LHCN-M2 (cell line): ENCODE results near the gene TNFRSF12A. TPM values are rescaled to one million over a fixed set of nuclear protein-coding genes. Genes with fewer than 3 reads are reported as not detected.

ENCODE experiments used
- DNase-seq: peaks from one replicate; pipeline ENCODE4 v3.0.0-alpha.2; 2012; ENCODE audit warnings: low read depth
- total RNA-seq: library from RNA; depleted of rRNA; stranded (reverse); fragments of >200 nt; gene quantifications from 2 replicates; pipeline ENCODE4 v1.2.3, GENCODE V29; 2014

The TNFRSF12A gene
- total RNA-seq, 1 experiment from 2014 or later: 574 TPM

DNA sequence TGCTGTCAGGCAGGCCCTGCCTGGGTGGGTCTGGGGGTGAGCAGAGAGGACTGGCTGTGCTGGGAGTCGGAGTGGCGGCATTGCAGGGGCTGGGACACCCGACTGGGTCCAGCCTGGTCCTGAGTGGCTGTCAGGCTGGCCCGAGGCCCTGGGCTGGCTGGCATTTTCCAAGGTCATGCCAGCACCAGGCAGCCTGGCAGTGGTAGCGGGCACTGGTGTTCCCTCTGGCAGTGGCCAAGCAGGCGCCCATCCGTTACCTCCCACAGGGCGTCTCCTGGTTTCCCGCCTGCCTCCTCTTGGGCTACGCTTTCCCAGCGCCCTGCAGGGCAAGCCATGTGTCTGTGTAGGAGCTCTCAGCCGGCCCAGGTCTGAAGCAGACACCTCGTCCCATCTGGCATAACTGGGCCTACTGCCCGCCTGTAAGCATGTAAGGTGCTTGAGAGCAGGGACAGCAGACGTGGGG lies 34.2 kb upstream of the TNFRSF12A start:
- no peak for DNase-seq

- no peak for DNase-seq
Observed at GRCh38 chr16:2986623-2987188, 33.5 kb upstream of the TNFRSF12A start.

- no peak for DNase-seq
Observed at GRCh38 chr16:2987286-2987685, 32.9 kb upstream of the TNFRSF12A start.

DNA sequence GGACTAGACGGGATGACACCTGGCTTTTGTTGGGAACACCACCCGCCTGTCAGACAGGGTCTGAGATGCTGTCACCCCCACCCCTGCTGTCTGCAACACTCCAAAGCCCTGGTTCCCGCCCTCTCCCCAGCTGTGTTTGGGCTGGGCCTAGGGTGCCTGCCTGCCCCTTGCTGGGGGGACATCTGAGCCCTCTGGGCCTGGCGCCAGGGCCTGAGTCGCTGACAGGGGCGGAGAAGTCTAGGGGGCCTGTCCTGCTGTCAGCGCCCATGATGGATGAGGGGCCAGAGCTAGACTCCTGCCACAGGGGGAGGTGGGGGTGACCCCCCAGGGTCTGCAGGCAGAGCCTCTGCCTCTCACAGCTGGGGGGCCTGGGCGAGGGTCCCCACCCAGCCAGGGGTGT lies 32.3 kb upstream of the TNFRSF12A start:
- DNase-seq: peak; percentile 53

DNA sequence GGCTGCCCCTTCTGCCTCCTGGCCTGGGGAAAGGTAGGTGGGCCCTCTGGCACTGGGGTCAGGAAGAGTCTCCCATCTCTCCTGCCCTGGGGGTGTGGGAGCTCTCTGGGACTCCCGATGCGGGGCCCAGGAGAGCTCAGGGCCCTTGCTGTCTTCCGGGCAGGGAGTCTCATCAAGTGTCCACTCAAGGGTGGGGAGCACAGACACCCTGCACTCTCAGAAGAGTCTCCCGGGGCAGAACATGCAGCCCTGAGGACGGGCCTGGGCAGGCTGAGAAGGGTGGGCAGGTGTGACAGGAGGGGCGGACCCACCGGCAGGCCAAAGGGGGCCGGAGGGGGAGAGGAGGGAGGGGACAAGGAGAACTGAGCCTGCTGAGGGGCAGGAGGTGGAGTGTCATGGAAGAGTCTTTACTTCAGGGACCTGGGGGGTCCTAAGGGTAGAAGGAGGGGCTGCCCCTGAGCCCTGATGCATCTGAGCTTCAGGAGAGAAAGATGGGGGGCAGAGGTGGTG lies 31.5 kb upstream of the TNFRSF12A start:
- no peak for DNase-seq

DNA sequence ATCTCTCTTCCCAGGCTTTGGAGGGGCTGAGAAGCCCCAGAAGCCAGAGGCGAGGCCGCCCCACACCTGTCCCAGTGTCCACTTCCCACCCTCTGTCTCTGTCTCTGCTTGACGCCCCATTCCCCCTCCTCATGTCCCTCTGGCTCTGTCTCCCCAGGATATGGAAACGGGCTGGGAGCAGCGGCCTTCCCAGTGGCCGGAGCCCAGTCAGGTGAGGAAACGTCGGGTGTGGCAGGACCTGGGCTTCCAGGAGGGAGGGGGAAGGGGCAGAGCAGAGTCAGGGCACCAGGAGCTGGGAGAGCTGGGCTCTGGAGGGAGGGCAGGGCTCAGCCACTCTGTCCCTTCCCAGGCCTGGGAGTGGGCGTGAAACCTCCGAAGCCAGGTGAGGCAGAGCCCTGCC lies 29.3 kb upstream of the TNFRSF12A start:
- no peak for DNase-seq

- DNase-seq: no peak
Observed at GRCh38 chr16:2991566-2992261, 28.5 kb upstream of the TNFRSF12A start.

- no peak for DNase-seq
Observed at GRCh38 chr16:2992383-2993081, 27.6 kb upstream of the TNFRSF12A start.

- no peak for DNase-seq
Observed at GRCh38 chr16:2996298-2996697, 23.9 kb upstream of the TNFRSF12A start.

GRCh38 chr16:2999929-3000328 lies 20.2 kb upstream of the TNFRSF12A start:
- DNase-seq: no peak

DNA sequence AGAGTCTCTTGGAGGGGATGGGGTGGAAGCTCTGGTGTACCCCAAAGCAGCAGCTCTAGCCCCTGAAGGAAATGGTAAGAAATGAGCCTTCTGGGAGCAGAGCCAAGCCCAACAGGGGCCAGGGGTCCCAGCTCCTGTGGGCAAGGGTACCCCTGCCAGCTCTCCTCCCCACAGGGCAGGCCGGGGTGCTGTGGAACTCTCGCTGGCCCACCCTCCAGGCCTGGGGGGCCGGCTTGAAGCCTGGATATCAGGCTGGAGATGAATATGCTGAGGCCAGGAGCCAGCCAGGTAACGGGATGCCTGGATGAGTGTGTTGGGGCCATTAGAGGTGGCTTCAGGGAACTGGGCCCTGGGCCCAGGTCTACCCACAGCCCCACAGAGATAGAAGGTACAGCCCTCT lies 19.6 kb upstream of the TNFRSF12A start:
- DNase-seq: no peak

GRCh38 chr16:3001316-3001715 lies 18.9 kb upstream of the TNFRSF12A start:
- no peak for DNase-seq

DNA sequence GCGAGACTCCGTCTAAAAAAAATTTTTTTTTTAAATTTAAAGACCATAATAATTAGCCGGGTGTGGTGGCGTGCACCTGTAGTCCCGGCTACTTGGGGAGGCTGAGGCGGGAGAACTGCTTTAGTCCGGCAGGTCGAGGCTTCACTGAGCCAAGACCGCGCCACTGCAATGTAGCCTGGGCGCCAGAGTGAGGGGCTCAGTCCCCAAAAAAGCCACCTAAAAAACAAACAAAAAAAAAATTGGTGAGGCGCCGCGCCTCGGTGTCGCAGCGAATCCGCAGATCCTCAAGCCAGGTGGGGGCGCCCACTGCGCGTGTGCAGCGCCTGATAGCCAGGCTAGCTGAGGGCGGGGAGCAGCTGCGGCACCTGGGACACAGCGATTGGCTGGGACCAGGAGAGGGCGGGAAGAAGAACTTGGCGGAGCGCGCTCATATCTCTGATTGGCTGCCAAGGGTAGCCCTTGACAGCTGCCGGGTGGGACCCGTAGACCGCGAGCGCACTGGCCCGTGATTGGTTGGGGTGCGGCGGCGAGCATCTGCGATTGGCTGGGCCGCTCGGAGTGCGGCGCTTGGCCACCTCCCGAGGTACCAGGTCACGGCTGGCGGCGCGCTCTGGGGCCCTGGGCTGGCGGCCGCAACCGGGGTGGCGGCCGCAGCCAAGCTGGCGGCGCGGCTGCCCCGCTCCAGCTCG lies 16.4 kb upstream of the TNFRSF12A start:
- peak; percentile 96 for DNase-seq

- no peak for DNase-seq
Observed at GRCh38 chr16:3004319-3004718, 15.8 kb upstream of the TNFRSF12A start.

- no peak for DNase-seq
Observed at GRCh38 chr16:3004781-3005284, 15.3 kb upstream of the TNFRSF12A start.

- no peak for DNase-seq
Observed at GRCh38 chr16:3007059-3007956, 12.9 kb upstream of the TNFRSF12A start.

GRCh38 chr16:3007957-3008689 lies 12.0 kb upstream of the TNFRSF12A start:
- no peak for DNase-seq

GRCh38 chr16:3008690-3009037 lies 11.5 kb upstream of the TNFRSF12A start:
- no peak for DNase-seq

DNA sequence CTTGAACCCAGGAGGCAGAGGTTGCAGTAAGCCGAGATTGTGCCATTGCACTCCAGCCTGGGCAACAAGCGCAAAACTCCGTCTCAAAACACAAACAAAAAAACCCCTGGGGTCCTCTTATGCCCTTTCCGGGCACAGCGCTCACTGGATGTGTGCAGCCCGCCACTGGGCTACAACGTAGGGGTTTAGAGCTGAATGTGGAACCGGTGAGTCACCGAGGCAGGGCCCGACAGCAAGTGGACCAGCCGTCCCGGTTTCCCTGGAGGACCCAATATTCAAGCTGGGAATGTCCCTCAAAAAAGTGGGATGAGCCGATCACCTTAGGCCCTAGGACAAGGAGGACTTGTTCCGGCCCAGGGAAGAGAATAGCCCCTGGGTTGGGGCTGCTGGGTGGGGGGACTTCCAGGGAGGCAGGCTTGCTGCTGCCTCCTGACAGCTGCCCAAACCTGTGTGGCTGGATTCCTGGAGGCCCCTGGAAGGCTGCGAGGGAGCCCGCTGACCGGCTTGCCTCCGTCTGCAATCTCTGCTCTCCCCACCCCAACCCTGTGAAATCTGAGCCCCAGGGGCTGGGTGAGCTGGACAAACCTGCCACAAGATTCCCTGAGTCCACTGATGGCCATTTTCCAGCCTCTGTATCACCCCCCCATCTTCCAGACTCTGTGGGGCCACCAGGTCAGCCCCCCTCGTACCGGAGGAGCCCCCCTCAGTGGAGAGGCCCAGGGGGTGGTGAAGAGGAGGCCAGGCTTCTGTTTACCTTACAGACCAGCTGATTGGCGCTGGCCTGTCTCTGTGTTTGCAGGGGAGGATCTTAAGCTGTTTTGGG lies 10.4 kb upstream of the TNFRSF12A start:
- DNase-seq: no peak
